Trophoblast cell (in vitro differentiated cells and primary cell): Measurements from ENCODE around the gene RAD51B.

ENCODE experiments used
- DNase-seq, 2 donors: peaks; one replicate each; pipeline ENCODE4 v3.0.0-alpha.2; 2016
- H2AFZ ChIP-seq: 2 replicates; pipeline ENCODE4 v1.6.1; 2013; ENCODE audit warnings: low read length, moderate library complexity, mild to moderate bottlenecking; ENCODE audit not compliant: insufficient read depth, poor library complexity
- H2AK5ac ChIP-seq: 2 replicates; pipeline ENCODE4 v1.6.1; 2013; ENCODE audit warnings: mild to moderate bottlenecking, low read length
- H2BK120ac ChIP-seq: 2 replicates; pipeline ENCODE4 v1.6.1; 2013; ENCODE audit warnings: low read length, mild to moderate bottlenecking, moderate library complexity; ENCODE audit not compliant: insufficient read depth, poor library complexity
- H2BK12ac ChIP-seq: 2 replicates; pipeline ENCODE4 v1.6.1; 2013; ENCODE audit warnings: mild to moderate bottlenecking, low read length, moderate library complexity
- H2BK5ac ChIP-seq: 2 replicates; pipeline ENCODE4 v1.6.1; 2013; ENCODE audit warnings: low read length, low read depth, moderate library complexity, mild to moderate bottlenecking; ENCODE audit not compliant: poor library complexity
- H3K14ac ChIP-seq: 2 replicates; pipeline ENCODE4 v1.6.1; 2013; ENCODE audit warnings: mild to moderate bottlenecking, low read length
- H3K18ac ChIP-seq: 2 replicates; pipeline ENCODE4 v1.6.1; 2013; ENCODE audit warnings: mild to moderate bottlenecking, low read length
- H3K23ac ChIP-seq: 2 replicates; pipeline ENCODE4 v1.6.1; 2013; ENCODE audit warnings: low read length
- H3K27ac ChIP-seq: 2 replicates; pipeline ENCODE4 v1.5.1; 2013; ENCODE audit warnings: low read depth, mild to moderate bottlenecking, inconsistent platforms, low read length, moderate library complexity
- H3K27me3 ChIP-seq: 2 replicates; pipeline ENCODE4 v1.6.1; 2013; ENCODE audit warnings: inconsistent platforms, mild to moderate bottlenecking, low read length, moderate library complexity; ENCODE audit not compliant: insufficient read depth
- H3K36me3 ChIP-seq, 2 experiments: 1 replicate in 1 of 2; 2 replicates in 1 of 2; pipeline ENCODE4 v1.6.1; 2013; ENCODE audit warnings: low read length in 2 of 2, mild to moderate bottlenecking in 2 of 2, moderate library complexity in 1 of 2; ENCODE audit not compliant: insufficient read depth in 2 of 2, control insufficient read depth in 1 of 2
- H3K4ac ChIP-seq: 2 replicates; pipeline ENCODE4 v1.6.1; 2013; ENCODE audit warnings: low read depth, mild to moderate bottlenecking, low read length, moderate library complexity
- H3K4me1 ChIP-seq, 2 experiments: 1 replicate in 1 of 2; 2 replicates in 1 of 2; pipeline ENCODE4 v1.6.1; 2013; ENCODE audit warnings: low read length in 2 of 2, mild to moderate bottlenecking in 2 of 2, moderate library complexity in 1 of 2; ENCODE audit not compliant: insufficient read depth in 2 of 2, control insufficient read depth in 1 of 2
- H3K4me2 ChIP-seq: 2 replicates; pipeline ENCODE4 v1.6.1; 2013; ENCODE audit warnings: inconsistent platforms, mild to moderate bottlenecking, low read length, moderate library complexity
- H3K4me3 ChIP-seq: 2 replicates; pipeline ENCODE4 v1.5.1; 2013; ENCODE audit warnings: mild to moderate bottlenecking, low read depth, low read length, inconsistent platforms
- H3K79me1 ChIP-seq: one replicate; pipeline ENCODE4 v1.6.1; 2013; ENCODE audit warnings: low read length
- H3K79me2 ChIP-seq: 2 replicates; pipeline ENCODE4 v1.6.1; 2013; ENCODE audit warnings: low read length, mild to moderate bottlenecking; ENCODE audit not compliant: control insufficient read depth, insufficient read depth, poor library complexity
- H3K9ac ChIP-seq: 2 replicates; pipeline ENCODE4 v1.6.1; 2013; ENCODE audit warnings: mild to moderate bottlenecking, low read length
- H3K9me3 ChIP-seq: 2 replicates; pipeline ENCODE4 v1.6.1; 2013; ENCODE audit warnings: low read depth, mild to moderate bottlenecking, control low read depth, inconsistent platforms, low read length; ENCODE audit not compliant: insufficient read depth
- H4K12ac ChIP-seq: 2 replicates; pipeline ENCODE4 v1.6.1; 2013; ENCODE audit warnings: low read depth, mild to moderate bottlenecking, low read length, moderate library complexity
- H4K8ac ChIP-seq: 2 replicates; pipeline ENCODE4 v1.6.1; 2013; ENCODE audit warnings: low read depth, mild to moderate bottlenecking, low read length, moderate library complexity
- H4K91ac ChIP-seq: one replicate; pipeline ENCODE4 v1.6.1; 2013; ENCODE audit warnings: low read depth, mild to moderate bottlenecking, low read length, moderate library complexity
- WGBS: extraction: QIAGEN DNeasy Blood & Tissue Kit; methylation state at CpG from one replicate; pipeline ENCODE4 v1.1.7; 2013; ENCODE audit warnings: missing lambda C conversion rate; ENCODE audit not compliant: insufficient read length, insufficient coverage; ENCODE audit errors: extremely low coverage; 5-methylcytosine and 5-hydroxymethylcytosine counted together

RAD51B gene

DNA sequence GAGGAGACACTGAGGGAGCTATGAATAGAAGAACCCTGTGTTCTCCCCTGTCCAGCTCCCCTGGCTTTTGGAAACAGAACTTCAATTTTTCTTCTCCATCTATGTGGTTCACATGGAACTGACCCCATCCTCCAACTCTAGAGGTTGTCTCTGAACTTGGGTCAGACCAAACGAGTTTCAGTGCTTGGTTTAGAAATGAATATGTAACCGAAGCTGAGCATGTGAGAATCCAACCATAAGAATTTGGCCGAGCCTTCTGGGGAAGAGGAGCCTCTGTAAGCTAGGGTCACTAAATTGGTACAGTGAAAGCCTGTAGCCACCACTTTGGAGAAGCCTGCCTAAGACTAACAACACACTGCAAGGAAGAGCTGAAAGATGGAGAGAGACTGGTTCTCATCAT is 508.9 kb downstream of the RAD51B start:
- H3K18ac ChIP-seq = no peak overlapping the region
- H4K12ac ChIP-seq = no peak overlapping the region
- no peaks in the 10 kb centered on the region for H3K27me3 ChIP-seq
- DNase-seq = no peak
- H3K9me3 ChIP-seq = no peaks in the 10 kb centered on the region
- H2BK120ac ChIP-seq = no peak overlapping the region
- no peak overlapping the region for H2BK12ac ChIP-seq
- H3K79me1 ChIP-seq = peaks cover 2% of the 10 kb centered on the region
- H3K36me3 ChIP-seq = no peaks in the 10 kb centered on the region
- no peak overlapping the region for H3K14ac ChIP-seq
- H3K23ac ChIP-seq = no peak overlapping the region
- no peak overlapping the region for H3K27ac ChIP-seq
- no peak overlapping the region for H2AFZ ChIP-seq
- no peak overlapping the region for H4K91ac ChIP-seq
- H3K4me3 ChIP-seq = no peak overlapping the region
- H3K9ac ChIP-seq = no peak overlapping the region
- H3K4me1 ChIP-seq = peaks cover 2 to 3% of the 10 kb centered on the region in 2 experiments
- no peak overlapping the region for H3K4me2 ChIP-seq
- H2BK5ac ChIP-seq = no peak overlapping the region
- H3K79me2 ChIP-seq = no peaks in the 10 kb centered on the region
- WGBS = no CpG with 5 or more reads among the region's 3 CpGs
- no peak overlapping the region for H2AK5ac ChIP-seq
- no peak overlapping the region for H3K4ac ChIP-seq
- no peak overlapping the region for H4K8ac ChIP-seq

GRCh38 chr14:68331426-68331825 is 511.8 kb downstream of the RAD51B start:
- Histone ChIP-seq H3K27ac (no peak overlapping the region), H3K79me1 (peaks cover 4% of the 10 kb centered on the region), H2AK5ac (no peak overlapping the region), H2AFZ (no peak overlapping the region), H2BK120ac (no peak overlapping the region), H3K4me1 (peaks cover 2 to 3% of the 10 kb centered on the region in 2 experiments), H3K14ac (no peak overlapping the region), H3K36me3 (no peaks in the 10 kb centered on the region), H3K23ac (no peak overlapping the region), H3K4me2 (no peak overlapping the region), H3K4ac (no peak overlapping the region), H4K91ac (no peak overlapping the region), H3K18ac (no peak overlapping the region), H3K79me2 (no peaks in the 10 kb centered on the region), H4K8ac (no peak overlapping the region), H3K27me3 (no peaks in the 10 kb centered on the region), H3K4me3 (no peak overlapping the region), H3K9ac (no peak overlapping the region), H4K12ac (no peak overlapping the region), H3K9me3 (no peaks in the 10 kb centered on the region), H2BK12ac (no peak overlapping the region), H2BK5ac (no peak overlapping the region)
- no CpG with 5 or more reads among the region's 2 CpGs for WGBS
- DNase-seq = no peak

- Histone ChIP-seq H3K27me3 (no peaks in the 10 kb centered on the region), H2AK5ac (no peak overlapping the region), H3K4me3 (no peak overlapping the region), H4K8ac (no peak overlapping the region), H2AFZ (no peak overlapping the region), H3K9me3 (no peaks in the 10 kb centered on the region), H3K79me1 (peaks cover 4% of the 10 kb centered on the region), H2BK5ac (no peak overlapping the region), H3K4ac (no peak overlapping the region), H4K91ac (no peak overlapping the region), H3K9ac (no peak overlapping the region), H3K4me2 (no peak overlapping the region), H2BK12ac (no peak overlapping the region), H3K23ac (no peak overlapping the region), H3K4me1 (peaks cover 2 to 3% of the 10 kb centered on the region in 2 experiments), H4K12ac (no peak overlapping the region), H2BK120ac (no peak overlapping the region), H3K36me3 (no peaks in the 10 kb centered on the region), H3K27ac (no peak overlapping the region), H3K14ac (no peak overlapping the region), H3K18ac (no peak overlapping the region), H3K79me2 (no peaks in the 10 kb centered on the region)
- no CpG with 5 or more reads among the region's 1 CpG for WGBS
- no peak for DNase-seq
Measured at GRCh38 chr14:68331991-68332390, 512.4 kb downstream of the RAD51B start.

- Histone ChIP-seq H2BK12ac (no peak overlapping the region), H4K8ac (no peak overlapping the region), H3K4me1 (peaks cover 2 to 3% of the 10 kb centered on the region in 2 experiments), H3K18ac (no peak overlapping the region), H3K79me2 (no peaks in the 10 kb centered on the region), H3K23ac (no peak overlapping the region), H2AFZ (no peak overlapping the region), H3K27ac (no peak overlapping the region), H3K27me3 (no peaks in the 10 kb centered on the region), H3K9ac (no peak overlapping the region), H2BK5ac (no peak overlapping the region), H3K14ac (no peak overlapping the region), H2AK5ac (no peak overlapping the region), H4K91ac (no peak overlapping the region), H3K79me1 (peaks cover 4% of the 10 kb centered on the region), H3K4me3 (no peak overlapping the region), H3K36me3 (no peaks in the 10 kb centered on the region), H3K4me2 (no peak overlapping the region), H4K12ac (no peak overlapping the region), H3K9me3 (no peaks in the 10 kb centered on the region), H2BK120ac (no peak overlapping the region), H3K4ac (no peak overlapping the region)
- peak in 1 of 2 donors; percentile 32 for DNase-seq
- no CpG with 5 or more reads among the region's 2 CpGs for whole genome bisulfite sequencing
Measured at GRCh38 chr14:68333262-68333661, 513.7 kb downstream of the RAD51B start.
